OCI-LY7 (cell line): Measurements from ENCODE around the gene TARS3.
"Not testable (repeated sequence)": the region's sequence is repeated elsewhere in the genome, so short reads cannot be mapped to it uniquely, and the experiment has no call there.

Experiments used
- EZH2phosphoT487 ChIP-seq: fragments of 200-600 bp; sonication (generic); IDR thresholded peaks from 2 replicates; pipeline ENCODE4 v1.6.1; 2018; ENCODE audit warnings: low read depth, borderline replicate concordance, mild to moderate bottlenecking, mixed run types, antibody characterized with exemption, low read length, moderate library complexity, mixed read lengths
- TF ChIP-seq, protein P1 (sequence below): fragments of 200-600 bp; sonication (generic); conservative IDR thresholded peaks from 2 replicates; pipeline ENCODE4 v1.5.1; 2014; ENCODE audit warnings: mild to moderate bottlenecking, antibody characterized with exemption, low read length, moderate library complexity, mixed read lengths

DNA sequence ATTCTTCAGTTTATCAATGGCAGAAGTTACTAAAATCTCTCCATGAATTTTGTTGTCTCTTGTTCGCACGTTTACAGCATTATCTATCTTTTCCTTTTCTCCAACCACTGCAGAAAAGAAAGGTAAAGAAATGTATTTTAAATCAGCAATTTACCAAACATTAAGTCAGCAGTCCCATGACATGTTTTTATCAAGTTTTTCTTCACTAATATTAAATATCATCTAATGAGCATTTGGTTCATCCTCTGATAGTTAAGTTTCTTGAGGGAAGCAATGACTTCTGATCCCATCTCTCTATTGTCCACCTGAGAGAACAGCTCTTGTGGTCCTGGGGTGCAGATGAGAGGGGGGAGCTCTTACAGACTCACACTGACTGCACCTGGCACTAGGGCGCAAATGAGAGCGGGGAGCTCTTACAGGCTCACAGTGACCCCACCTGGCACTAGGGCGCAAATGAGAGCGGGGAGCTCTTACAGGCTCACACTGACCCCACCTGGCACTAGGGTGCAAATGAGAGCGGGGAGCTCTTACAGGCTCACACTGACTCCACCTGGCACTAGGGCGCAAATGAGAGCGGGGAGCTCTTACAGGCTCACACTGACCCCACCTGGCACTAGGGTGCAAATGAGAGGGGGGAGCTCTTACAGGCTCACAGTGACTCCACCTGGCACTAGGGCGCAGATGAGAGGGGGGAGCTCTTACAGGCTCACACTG is 69.5 kb downstream of the TARS3 start:
- TF ChIP-seq, protein P1, sequence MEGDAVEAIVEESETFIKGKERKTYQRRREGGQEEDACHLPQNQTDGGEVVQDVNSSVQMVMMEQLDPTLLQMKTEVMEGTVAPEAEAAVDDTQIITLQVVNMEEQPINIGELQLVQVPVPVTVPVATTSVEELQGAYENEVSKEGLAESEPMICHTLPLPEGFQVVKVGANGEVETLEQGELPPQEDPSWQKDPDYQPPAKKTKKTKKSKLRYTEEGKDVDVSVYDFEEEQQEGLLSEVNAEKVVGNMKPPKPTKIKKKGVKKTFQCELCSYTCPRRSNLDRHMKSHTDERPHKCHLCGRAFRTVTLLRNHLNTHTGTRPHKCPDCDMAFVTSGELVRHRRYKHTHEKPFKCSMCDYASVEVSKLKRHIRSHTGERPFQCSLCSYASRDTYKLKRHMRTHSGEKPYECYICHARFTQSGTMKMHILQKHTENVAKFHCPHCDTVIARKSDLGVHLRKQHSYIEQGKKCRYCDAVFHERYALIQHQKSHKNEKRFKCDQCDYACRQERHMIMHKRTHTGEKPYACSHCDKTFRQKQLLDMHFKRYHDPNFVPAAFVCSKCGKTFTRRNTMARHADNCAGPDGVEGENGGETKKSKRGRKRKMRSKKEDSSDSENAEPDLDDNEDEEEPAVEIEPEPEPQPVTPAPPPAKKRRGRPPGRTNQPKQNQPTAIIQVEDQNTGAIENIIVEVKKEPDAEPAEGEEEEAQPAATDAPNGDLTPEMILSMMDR, result peak; percentile 77
- TF ChIP-seq EZH2phosphoT487, result not testable (repeated sequence)
